ENCODE results near the gene TXNL4A. TPM values are rescaled to one million over a fixed set of nuclear protein-coding genes. Genes with fewer than 3 reads are reported as not detected.

The TXNL4A gene
- total RNA-seq, 1 donor from 2014 or later: 79.6 TPM

DNA sequence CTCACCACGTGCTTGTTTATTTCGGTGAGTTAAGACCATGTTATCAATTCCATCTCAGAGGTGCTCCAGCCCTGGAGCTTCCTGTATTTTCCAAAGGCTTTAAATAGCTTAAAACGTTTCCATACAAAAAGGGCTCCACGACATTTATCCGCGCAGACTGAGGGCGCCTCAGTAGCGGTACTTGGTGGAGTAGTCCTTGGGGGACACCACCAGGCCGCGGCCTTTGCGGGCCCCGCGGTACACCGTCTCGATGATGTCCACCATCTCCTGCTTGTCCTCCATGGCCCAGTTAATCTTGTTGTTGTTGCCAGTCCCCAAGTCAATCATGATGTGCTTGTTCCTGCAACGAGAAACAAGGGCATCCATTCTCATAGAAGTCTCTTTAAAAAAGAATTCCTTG lies 14.8 kb downstream of the TXNL4A start:
- no peak overlapping the region for H3K4me3 ChIP-seq (ENCODE audit: low read depth, low read length)
- TF ChIP-seq, protein P1, sequence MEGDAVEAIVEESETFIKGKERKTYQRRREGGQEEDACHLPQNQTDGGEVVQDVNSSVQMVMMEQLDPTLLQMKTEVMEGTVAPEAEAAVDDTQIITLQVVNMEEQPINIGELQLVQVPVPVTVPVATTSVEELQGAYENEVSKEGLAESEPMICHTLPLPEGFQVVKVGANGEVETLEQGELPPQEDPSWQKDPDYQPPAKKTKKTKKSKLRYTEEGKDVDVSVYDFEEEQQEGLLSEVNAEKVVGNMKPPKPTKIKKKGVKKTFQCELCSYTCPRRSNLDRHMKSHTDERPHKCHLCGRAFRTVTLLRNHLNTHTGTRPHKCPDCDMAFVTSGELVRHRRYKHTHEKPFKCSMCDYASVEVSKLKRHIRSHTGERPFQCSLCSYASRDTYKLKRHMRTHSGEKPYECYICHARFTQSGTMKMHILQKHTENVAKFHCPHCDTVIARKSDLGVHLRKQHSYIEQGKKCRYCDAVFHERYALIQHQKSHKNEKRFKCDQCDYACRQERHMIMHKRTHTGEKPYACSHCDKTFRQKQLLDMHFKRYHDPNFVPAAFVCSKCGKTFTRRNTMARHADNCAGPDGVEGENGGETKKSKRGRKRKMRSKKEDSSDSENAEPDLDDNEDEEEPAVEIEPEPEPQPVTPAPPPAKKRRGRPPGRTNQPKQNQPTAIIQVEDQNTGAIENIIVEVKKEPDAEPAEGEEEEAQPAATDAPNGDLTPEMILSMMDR (IDR thresholded peaks at IDR 0.05; ENCODE audit: insufficient read depth, low read length, poor library complexity, severe bottlenecking): no peak
- no peaks in the 10 kb centered on the region for H3K36me3 ChIP-seq (ENCODE audit: control insufficient read depth, insufficient read depth, low read length)
- no peaks in the 10 kb centered on the region for H3K27me3 ChIP-seq (ENCODE audit: control insufficient read depth, insufficient read depth, low read length)
- DNase-seq (ENCODE audit: low read depth): no peak

DNA sequence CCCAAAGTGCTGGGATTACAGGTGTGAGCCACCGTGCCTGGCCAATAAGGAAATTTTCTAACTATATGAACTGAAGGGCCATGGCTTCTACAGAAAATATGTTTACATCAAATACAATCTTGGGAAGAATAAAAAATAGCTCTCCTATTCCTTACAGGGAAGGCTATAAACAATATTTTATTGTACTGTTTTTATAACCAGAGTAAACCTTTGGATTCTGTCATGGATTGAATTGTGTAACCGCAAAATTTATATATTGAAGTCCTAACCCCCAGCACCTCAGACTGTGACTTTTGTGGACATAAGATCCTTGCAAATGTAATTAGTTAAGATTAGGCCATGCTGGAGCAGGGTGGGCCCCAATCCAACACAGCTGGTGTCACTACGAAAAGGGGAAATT lies 15.6 kb downstream of the TXNL4A start:
- no peak for DNase-seq (ENCODE audit: low read depth)
- TF ChIP-seq, protein P1 (IDR thresholded peaks at IDR 0.05; ENCODE audit: insufficient read depth, low read length, poor library complexity, severe bottlenecking): no peak
- Histone ChIP-seq H3K4me3 (ENCODE audit: low read depth, low read length) (no peak overlapping the region), H3K27me3 (ENCODE audit: control insufficient read depth, insufficient read depth, low read length) (no peaks in the 10 kb centered on the region), H3K36me3 (ENCODE audit: control insufficient read depth, insufficient read depth, low read length) (no peaks in the 10 kb centered on the region)

DNA sequence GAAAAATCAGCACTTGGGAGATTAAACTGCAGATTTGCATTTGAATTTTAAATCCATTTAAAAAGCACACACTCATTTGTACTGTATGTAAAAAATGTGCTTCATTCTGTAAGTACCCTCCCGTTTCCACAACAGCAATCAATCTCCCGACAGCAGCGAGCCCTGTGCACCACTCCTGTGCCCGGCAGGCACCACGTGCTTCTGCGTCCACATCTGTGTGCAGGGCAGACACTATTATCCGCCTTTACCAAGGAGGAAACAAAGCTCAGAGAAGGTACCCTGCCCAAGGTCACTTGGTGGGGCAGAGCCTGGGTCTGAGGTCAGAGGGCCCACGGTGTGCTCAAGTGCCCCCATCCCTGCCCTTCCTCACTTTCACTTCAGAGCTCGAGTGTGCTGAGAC lies 16.4 kb downstream of the TXNL4A start:
- H3K4me3 ChIP-seq (ENCODE audit: low read depth, low read length): no peak overlapping the region
- DNase-seq (ENCODE audit: low read depth): no peak
- H3K36me3 ChIP-seq (ENCODE audit: control insufficient read depth, insufficient read depth, low read length): no peaks in the 10 kb centered on the region
- H3K27me3 ChIP-seq (ENCODE audit: control insufficient read depth, insufficient read depth, low read length): no peaks in the 10 kb centered on the region
- TF ChIP-seq, protein P1 (IDR thresholded peaks at IDR 0.05; ENCODE audit: insufficient read depth, low read length, poor library complexity, severe bottlenecking): no peak

DNA sequence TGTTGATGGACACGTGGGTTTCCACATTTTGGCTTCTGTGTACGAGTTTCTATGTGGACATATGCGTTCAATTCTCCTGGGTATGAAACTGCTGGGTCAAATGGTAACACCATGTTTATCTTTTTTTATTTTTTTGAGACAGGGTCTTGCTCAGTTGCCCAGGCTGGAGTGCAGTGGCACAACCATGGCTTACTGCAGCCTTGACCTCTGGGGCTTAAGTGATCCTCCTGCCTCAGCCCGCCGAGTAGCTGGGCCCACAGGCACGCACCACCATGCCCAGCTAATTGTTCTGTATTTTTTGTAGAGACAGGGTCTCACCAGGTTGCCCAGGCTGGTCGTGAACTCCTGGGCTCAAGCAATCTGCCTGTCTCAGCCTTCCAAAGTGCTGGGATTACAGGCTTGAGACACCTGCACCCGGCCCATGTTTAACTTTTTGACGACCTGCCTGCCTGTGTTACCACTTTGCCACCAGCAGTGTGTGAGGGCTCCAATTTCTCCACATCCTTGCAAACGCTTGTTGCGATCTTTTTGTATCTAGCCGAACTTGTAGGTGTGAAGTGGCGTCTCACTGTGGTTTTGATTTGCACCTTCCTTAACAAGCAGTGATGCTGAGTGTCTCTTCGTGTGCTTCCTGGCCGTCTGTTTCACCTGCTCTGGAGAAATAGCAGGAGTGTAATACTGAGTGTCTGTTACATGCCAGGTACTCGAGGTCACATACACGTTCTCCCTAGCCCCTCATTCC lies 17.0 kb downstream of the TXNL4A start:
- Histone ChIP-seq H3K4me3 (ENCODE audit: low read depth, low read length) (no peak overlapping the region), H3K27me3 (ENCODE audit: control insufficient read depth, insufficient read depth, low read length) (no peaks in the 10 kb centered on the region), H3K36me3 (ENCODE audit: control insufficient read depth, insufficient read depth, low read length) (no peaks in the 10 kb centered on the region)
- TF ChIP-seq, protein P1 (IDR thresholded peaks at IDR 0.05; ENCODE audit: insufficient read depth, low read length, poor library complexity, severe bottlenecking): no peak
- no peak for DNase-seq (ENCODE audit: low read depth)

DNA sequence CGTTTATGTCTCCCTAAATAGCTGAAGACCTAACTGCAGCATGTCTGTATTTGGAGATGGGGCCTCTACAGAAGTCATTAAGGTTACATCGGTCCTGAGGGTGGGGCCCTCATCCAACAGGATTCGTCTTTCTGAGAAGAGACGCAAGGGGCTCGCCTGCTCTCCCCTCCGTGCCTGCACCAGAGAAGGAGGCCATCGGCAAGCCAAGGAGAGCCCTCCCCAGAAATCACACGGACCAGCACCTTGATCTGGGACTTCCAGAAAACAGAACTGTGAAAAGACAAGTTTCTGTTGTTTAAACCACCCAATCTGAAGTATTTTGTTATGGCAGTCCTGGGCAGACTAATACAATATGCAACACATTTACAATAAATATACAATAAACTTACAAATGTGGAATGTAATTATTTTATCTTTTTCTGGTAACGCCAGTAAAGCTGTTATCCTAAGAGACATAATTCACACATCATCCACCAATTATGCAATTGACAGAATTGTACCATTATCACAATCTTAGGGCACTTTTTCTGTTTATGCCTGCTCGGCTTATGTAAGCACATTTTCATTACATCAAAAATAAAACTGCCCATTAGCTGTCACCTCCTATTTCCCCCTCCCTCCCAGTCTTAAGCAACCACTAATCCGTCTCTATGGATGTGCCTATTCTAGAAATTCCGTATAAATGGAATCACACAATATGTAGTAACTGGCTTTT lies 17.8 kb downstream of the TXNL4A start:
- Histone ChIP-seq H3K36me3 (ENCODE audit: control insufficient read depth, insufficient read depth, low read length) (no peaks in the 10 kb centered on the region), H3K4me3 (ENCODE audit: low read depth, low read length) (no peak overlapping the region), H3K27me3 (ENCODE audit: control insufficient read depth, insufficient read depth, low read length) (no peaks in the 10 kb centered on the region)
- TF ChIP-seq, protein P1 (IDR thresholded peaks at IDR 0.05; ENCODE audit: insufficient read depth, low read length, poor library complexity, severe bottlenecking): no peak
- no peak for DNase-seq (ENCODE audit: low read depth)

Measured in kidney epithelial cell (primary cell).